GM21515 (cell line): ENCODE results near the gene MS4A14.
A peak's percentile ranks its signal among the peaks of the same experiment; 100 is the strongest.
"Not testable (repeated sequence)": the region's sequence is repeated elsewhere in the genome, so short reads cannot be mapped to it uniquely, and the experiment has no call there.

Source experiments
- ATAC-seq: cut with Tn5 transposase; IDR thresholded peaks from one replicate; pipeline ENCODE4 v1.9.1; 2021; ENCODE audit not compliant: unreplicated experiment

The MS4A14 gene, protein sequence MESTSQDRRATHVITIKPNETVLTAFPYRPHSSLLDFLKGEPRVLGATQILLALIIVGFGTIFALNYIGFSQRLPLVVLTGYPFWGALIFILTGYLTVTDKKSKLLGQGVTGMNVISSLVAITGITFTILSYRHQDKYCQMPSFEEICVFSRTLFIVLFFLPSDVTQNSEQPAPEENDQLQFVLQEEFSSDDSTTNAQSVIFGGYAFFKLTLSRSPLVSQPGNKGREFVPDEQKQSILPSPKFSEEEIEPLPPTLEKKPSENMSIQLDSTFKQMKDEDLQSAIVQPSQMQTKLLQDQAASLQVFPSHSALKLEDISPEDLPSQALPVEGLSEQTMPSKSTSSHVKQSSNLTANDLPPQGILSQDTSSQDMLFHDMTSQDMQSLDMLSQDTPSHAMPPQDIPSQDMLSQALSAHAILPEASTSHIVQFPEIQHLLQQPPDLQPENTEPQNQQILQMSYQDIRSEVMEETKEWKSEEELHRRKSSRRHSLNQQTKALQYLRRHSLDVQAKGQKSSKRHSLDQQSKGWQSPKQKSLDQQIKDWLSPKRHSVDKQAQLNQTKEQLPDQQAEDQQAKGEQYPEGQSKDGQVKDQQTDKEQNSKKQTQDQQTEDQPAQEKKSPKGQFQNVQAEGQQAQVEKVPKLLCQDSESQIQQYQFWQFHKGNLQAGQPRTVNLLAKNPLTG

DNA sequence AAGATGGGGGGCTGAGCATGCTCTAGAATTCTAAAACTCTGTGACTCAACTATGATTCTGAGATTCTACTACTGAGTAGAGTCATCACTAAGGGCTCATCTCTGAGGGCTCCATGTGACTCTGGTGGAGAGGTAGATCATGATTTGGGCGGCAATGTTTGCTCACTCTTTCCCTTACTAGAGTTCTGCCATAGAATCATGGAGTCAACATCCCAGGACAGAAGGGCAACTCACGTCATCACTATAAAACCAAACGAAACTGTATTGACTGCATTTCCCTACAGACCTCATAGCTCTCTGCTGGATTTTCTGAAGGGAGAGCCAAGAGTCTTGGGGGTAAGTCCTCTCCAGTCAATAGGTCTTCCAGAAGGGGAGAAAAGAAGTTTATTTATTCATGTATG is at the start of gene MS4A14:
TSS of gene MS4A14 (plus strand) at position 78 of the 400 bp plus-strand sequence. CDS start at position 198, 120 bp downstream.
- no peak for ATAC-seq

DNA sequence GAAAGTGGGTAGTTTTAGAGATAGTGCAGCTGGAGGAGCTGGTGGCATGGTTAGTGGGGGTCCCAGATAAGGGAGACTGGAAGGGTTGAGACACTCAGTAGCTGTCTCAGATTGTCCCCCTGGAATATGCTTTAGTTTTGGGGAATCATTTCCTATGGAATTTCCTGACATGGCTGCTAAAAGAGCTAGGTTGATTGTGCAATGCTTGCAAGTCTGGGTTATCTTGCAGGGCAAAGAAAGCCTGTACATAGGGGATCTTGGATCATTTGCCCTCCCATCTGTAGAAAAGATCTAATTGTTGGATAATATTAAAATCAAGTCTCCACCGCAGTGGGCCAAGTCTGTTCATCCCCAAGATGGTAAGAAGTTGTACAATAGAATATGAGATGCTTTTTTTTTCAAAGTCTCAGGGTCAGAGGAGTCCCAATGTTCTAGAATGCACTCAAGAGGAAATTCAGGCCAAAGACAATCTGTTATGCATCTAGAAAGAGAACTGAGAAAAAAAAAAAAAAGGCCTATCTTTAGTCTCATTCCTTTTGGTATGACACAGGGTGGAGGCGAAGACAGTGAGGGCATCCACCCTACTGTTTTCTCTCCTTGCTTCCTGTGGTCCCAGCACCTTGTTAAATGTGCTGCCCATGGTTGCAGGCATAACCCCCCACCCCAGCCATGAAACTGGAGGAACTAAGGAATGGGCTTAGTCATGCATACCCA is 49.0 kb upstream of the MS4A14 start:
- no peak for ATAC-seq

DNA sequence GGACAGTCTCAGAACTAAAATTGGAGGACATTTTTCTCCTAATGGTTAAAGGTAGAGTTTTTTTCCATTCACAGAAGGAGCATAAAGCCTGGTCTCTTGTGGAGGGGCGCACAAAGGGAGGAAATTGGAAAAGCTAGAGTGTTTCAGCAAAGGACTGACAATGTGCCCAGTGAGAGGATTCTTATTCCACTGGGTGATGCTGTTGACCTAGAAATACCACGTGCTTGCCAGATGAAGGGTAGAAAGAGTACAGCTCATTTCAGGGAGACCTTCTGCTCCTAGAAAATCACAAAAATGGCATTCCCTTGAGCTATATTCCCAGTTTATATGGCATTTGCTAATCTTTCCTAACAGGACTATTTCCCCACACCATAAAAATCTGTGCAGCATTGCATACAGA is 48.1 kb upstream of the MS4A14 start:
- no peak for ATAC-seq

DNA sequence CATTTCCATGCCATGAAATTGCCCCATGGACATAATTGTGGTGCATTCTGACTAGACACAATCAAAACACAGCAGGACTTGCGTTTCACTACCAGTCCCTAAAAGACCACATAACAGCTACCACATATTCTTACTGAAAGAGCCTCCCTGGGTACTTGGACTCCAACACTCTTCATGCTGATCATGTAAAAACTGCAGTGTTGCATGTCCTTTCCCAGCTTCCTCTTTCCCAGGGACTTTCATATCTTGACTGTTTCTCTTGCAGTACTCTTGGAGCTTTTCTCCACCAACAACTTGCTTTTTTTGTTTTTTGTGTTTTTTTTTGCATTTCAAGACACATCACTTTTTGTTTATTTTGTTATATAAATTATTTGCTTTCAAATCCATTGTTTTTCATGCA is 46.3 kb upstream of the MS4A14 start:
- no peak for ATAC-seq

DNA sequence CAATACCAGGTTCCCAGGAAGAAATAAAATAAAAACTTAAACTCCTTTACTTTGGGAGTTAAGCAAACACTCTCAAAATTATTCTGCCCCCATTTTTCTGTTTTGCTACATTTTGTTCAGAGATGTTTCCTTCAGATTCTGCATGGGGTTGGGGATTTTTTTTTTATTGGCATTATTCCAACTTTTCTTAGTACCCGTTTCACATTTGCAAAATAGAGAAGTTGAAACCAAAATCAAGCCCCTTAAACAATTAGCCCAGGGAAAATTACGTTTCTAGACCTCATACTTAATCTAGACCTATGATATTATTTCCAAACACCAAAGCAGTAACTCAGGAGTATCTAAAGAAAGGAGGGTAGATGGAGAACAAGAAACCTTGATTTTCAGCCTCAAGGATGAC is 38.5 kb upstream of the MS4A14 start:
- no peak for ATAC-seq

DNA sequence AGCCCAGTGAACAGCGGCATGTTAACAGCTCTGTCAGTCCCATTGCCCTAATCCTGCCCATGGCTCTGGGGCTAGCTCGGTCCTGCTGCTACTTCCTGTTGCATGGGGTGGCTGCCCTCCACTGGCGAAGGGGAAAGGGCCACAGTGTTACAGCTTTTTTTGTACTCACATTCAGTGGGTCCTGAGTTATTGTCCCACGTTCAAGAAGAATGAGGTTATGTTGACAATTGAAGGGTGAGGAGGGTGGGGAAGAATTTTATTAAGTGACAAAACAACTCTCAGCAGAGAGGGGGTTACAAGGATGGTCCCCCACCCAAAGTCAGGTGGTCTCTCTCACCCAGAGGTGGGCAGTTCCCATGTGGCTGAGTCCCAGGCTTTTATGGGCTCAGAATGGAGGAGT is 35.6 kb upstream of the MS4A14 start:
- no peak for ATAC-seq

DNA sequence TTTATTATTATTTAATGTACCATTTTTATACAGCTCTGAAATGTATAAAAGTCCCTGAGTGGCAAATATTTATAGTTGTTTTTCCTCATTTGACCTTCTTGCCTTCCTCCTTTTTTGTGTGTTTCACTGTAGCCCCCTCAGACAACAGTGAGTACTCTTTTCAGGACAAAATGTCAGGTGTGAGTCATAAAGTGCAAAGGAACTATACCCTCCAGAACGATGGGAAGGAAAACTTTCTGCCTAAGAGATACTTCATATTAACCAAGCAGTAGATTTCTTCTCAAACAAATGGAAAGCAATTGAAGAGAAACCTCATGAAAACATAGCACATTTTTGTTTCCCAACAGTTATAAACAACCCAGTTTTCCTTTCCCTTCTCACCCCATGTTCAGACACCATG is 34.0 kb upstream of the MS4A14 start:
- no peak for ATAC-seq

DNA sequence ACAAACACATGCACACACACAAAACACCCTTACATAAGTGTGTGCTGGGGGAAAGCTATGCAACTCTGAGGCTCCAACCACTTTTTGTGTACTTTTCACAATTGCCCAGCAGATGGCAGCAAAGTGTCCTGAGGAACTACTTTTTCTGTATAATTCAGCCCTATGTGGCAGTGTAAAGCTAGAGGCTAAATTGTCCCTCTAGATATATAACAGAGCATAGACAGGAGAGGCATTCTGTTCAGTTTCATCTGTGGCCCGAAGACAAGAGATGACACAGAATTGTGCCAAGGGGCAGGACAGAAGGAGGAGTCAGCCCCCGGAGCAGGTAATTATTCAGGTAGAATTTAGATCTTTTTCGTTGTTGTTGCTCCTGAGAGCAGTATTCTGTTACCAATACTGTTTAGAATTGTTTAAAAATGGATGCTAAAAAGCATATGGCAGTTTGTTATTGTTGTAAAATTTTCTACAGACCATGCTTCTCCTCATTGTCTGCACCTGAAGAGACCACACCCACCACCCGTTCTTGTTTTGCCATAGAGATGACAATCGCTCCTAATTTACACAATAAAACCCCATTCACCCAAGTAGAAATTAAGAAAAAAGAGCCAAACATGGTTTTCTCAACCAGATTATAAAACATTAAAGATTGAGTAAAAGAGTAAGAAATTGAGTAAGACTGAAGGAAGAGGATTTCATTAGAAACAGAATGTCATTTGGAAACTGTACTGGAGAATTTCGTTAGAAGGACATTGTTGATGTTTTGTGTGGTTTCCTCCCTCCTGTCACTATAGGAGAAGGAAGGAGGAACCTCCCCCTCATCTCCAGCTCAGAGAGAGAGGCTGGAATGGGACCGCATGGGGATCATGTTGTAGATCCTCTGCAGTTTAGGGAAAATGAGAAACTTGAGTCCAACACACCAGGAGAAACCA is 32.5 kb upstream of the MS4A14 start:
- peak; percentile 51 for ATAC-seq

DNA sequence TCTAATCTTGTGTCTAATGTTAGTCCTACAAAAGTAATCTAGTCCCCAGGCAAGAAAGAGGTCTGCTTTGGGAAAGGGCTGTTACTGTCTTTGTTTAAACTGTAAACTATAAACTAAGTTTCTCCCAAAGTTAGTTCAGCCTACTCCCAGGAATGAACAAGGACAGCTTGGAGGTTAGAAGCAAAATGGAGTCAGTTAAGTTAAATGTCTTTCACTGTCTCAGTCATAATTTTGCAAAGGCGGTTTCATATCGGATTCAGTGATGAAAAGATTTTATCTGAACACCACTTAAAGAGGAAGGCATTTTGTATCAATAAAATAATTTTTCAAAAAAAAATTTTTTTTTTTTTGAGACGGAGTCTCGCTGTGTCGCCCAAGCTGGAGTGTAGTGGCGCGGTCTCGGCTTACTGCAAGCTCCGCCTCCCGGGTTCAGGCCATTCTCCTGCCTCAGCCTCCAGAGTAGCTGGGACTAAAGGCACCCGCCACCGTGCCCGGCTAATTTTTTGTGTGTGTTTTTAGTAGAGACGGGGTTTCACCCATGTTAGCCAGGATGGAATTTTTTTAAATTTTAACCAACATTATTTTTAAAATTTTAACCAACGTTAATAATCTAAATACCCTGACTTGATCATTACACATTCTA is 29.9 kb upstream of the MS4A14 start:
- ATAC-seq, result not testable (repeated sequence)

DNA sequence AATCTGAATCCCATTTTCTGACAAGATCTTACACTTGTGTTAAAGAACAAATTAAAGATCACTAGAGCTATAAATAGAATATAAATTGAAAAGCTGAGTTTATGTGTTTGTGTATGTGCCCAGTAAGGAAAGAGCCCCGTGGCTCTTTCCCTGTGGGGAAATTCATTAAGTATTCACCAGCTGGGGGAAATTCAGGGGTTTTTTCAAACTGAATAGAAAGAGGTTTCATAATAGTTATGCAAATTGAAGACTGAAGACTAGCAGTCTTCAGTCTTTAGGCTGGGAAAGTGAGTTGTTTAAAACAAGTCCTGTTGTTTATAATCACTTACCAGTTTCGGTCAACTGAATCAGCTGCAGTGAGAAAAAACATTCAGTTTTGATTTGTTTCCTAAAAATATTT is 29.2 kb upstream of the MS4A14 start:
- ATAC-seq, result peak; percentile 85

DNA sequence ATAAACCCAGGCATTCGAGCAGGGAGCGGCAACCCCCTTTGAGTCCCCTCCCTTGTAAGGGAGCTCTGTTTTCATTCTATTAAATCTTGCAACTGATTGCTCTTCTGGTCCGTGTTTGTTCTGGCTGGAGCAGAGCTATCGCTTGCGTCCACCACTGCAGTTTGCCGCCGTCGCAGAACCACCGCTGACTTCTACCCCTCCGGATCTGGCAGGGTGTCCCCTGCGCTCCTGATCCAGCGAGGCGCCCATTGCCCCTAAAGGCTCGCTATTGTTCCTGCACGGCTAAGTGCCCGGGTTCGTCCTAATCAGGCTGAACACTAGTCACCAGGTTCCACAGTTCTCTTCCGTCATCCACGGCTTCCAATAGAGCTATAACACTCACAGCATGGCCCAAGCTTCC is 28.4 kb upstream of the MS4A14 start:
- no peak for ATAC-seq

DNA sequence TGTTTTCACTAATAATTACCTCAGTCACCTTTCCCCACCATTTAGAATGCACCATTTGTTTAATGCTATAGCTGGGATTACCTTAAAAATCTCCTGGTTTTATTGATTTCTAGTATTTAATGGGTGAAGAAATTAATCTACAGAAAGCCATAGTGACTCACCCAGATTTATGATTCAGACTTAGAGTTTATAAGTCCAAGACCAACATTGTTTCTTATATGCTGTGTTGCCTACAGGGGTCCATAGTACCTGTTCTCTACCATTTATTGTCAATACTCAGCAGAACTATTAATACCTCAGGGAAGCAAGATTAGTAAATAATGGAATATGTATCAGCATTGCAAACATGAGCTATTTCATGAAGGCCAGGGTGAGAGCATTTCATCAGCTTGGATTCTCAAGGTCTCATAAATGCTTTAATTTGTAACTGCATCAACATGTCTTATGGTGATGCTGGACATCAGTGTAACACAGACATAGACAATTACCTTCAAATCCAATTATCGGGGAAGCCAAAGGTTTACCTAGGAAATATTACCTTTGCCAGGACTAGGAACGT is 25.9 kb upstream of the MS4A14 start:
- no peak for ATAC-seq

DNA sequence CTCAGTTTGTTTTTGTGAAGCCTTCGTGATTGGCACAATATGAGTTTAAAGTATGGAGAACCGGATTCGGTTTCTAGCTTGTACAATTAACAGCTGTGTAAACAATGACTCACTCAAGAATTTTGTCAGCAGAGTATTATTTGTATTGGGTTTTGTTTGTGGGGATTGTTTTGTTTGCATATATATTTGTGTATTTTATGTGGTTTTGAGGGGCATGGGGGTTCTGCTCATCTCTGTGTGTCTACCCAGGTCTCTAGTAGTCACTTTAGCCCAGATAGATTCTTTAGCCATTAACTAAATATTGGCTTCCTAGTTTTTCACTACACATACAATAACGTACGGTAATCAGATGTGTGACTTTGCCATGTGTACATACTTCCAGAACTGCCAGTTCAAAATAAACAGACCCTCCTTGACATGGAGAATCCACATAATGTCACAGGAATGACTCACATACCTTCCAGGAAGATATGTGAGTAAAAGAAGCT is 25.4 kb upstream of the MS4A14 start:
- no peak for ATAC-seq

DNA sequence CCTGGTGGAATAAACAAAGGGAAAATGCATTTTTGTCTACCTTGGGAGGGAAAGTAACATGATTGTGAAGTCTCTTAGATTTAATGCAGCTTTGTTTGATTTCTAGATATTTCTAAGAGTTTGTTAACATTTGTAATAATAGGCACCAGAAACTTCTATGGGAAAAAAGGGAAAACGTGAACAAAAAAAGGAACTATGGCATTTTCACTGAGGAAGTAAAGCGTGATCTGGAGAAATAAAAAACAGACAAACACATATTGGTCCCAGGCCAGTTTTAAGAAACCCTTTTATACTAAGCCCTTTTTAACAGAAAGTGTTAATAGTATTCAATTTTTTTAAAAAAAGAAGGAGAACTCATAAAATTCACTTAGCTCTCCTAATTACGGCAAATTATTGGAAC is 24.9 kb upstream of the MS4A14 start:
- no peak for ATAC-seq

DNA sequence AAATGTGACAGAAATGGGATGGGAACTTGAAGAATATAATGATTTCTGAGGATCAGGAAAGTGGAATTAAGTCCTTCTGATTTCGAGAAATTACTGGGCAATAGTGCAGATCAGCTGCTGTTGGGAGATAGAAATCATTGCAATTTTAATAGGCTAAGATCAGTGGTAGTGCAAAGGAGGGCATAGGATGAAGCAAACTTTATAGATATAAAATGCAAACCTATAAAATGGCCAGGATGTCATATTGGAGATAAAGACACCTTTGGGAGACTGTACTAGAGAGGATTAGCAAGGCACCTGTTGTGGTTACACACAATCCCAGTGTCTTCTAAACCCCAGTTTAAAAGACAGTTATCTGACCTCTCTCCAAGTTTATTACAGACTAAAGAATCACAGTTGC is 24.4 kb upstream of the MS4A14 start:
- ATAC-seq, result no peak

DNA sequence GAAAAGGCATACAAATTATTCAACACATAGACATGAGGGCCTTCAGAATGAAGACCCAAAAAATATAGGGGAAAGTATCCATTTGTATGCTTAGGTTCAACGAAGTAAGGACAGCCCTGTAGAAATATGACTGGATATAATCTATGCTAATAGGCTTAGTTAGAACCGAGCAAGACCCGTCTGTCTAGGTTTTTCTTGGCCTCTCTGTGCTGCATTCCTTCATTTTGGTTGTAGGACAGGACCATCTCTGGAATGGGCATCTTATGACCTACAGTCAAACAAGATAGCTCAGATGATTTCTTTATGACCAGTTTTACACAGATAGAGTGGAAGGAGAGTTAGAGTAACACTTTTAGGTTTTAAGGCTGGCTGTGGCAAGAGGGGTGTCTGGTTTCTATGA is 23.5 kb upstream of the MS4A14 start:
- no peak for ATAC-seq

DNA sequence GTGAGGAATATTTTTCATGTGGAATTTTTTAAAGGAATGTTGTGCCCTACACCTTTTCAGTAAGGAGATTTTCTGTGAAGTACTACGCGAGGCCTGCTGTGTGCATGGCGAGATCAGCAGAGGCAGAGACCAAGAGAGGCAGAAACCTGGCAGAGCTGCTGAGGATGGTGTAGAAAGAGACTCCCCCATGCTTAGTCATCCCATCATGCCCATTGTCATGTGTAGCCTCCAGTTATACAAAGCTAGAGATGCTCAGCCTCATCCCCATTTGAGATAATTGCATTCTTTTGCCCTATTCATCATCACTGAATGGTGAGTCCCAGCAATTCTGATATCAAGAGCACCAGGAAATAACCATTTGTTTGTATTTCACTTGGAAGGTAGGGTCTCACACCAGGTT is 20.9 kb upstream of the MS4A14 start:
- no peak for ATAC-seq

DNA sequence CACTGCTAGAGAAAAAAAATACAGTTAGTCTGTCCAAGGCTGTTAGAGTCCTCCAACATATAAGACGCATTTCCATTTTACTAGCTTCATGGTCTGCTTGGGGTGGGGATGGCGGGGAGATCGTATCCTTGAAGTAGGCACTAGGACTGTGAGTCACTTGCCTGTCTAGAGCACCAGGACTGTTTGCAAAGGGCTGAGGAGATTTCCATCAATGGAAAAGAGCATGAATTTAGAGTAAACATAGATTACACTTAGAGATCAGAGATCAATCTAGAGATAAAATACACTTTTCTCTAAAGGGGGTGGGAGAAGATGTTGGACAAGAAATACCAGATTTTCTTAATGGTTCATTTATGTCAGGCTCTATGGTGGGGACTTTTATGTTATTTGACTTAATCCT is 19.7 kb upstream of the MS4A14 start:
- no peak for ATAC-seq

DNA sequence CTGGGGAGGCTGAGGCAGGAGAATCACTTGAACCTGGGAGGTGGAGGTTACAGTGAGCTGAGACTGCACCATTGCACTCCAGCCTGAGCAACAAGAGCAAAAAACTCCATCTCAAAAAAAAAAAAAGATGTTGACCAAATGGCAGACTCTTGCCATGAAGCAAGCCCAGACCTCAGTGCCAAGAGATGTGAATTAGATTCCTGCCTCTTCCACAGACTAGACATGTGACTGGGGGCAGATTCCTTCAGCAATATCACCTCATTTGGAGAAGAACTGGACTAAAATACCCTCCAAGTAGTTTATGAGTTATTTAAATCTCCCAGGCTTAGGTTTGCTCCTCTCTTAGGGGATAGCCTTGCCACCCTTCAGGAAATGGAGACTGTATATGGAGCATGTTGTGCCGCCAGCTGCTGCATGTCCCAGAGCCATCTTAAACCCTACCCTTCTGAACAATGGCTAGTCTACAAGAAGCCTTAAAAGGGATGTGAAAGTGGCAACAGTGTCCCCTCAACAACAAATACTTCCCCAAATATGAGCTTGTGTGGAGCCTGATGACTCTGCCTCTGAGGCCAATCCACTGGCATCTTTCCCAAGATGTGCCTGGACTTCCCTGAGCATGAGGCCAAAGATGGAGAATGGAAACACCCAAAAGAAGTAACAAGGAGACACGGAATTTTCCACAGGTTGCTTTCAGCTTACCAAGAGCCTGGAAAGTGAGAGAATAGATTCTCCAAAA is 18.7 kb upstream of the MS4A14 start:
- peak; percentile 52 for ATAC-seq
